Osteoblast (primary cell): ENCODE data around the gene TMEM258. TPM values are rescaled to one million over a fixed set of nuclear protein-coding genes. Genes with fewer than 3 reads are reported as not detected.

Source experiments
- DNase-seq: peaks from one replicate; pipeline ENCODE4 v3.0.0; 2011; ENCODE audit warnings: low spot score, mixed read lengths; ENCODE audit not compliant: insufficient read length; ENCODE audit errors: missing footprints
- H2AFZ ChIP-seq: 2 replicates; pipeline ENCODE4 v1.6.0; 2011; ENCODE audit warnings: mild to moderate bottlenecking, low read length
- H3K27ac ChIP-seq: 2 replicates; pipeline ENCODE4 v1.5.1; 2011; ENCODE audit warnings: mild to moderate bottlenecking, low read depth, low read length, moderate library complexity
- H3K27me3 ChIP-seq: 2 replicates; pipeline ENCODE4 v1.6.0; 2012; ENCODE audit warnings: mild to moderate bottlenecking, control low read depth, inconsistent platforms, low read length, moderate library complexity; ENCODE audit not compliant: insufficient read depth
- H3K36me3 ChIP-seq: 2 replicates; pipeline ENCODE4 v1.5.1; 2011; ENCODE audit warnings: mild to moderate bottlenecking, low read length, control low read depth, moderate library complexity; ENCODE audit not compliant: insufficient read depth
- H3K4me1 ChIP-seq: 2 replicates; pipeline ENCODE4 v1.5.1; 2011; ENCODE audit warnings: mild to moderate bottlenecking, low read length, control low read depth, moderate library complexity; ENCODE audit not compliant: insufficient read depth
- H3K4me2 ChIP-seq: 2 replicates; pipeline ENCODE4 v1.6.0; 2011; ENCODE audit warnings: mild to moderate bottlenecking, low read length; ENCODE audit not compliant: insufficient read depth
- H3K4me3 ChIP-seq: fragments of 200-600 bp; sonication (generic); 3 replicates; pipeline ENCODE4 v1.5.1; 2012; ENCODE audit warnings: mild to moderate bottlenecking, low read length, inconsistent platforms; ENCODE audit not compliant: insufficient read depth
- H3K79me2 ChIP-seq: 2 replicates; pipeline ENCODE4 v1.6.0; 2012; ENCODE audit warnings: mild to moderate bottlenecking, low read length, control low read depth, inconsistent platforms; ENCODE audit not compliant: insufficient read depth
- H3K9me3 ChIP-seq: 2 replicates; pipeline ENCODE4 v1.5.1; 2011; ENCODE audit warnings: low read depth, low read length, control low read depth
- H4K20me1 ChIP-seq: 2 replicates; pipeline ENCODE4 v1.6.0; 2012; ENCODE audit warnings: mild to moderate bottlenecking, low read length, control low read depth; ENCODE audit not compliant: insufficient read depth
- CTCF ChIP-seq: IDR thresholded peaks from 2 replicates; pipeline ENCODE4 v1.5.1; 2011; ENCODE audit warnings: mild to moderate bottlenecking, low read depth, low read length, moderate library complexity; ENCODE audit errors: extremely low read depth
- total RNA-seq: library from RNA; depleted of rRNA; stranded (reverse); fragments of >200 nt; gene quantifications from 2 replicates; pipeline ENCODE4 v1.2.3, GENCODE V29; 2012

Gene TMEM258
- total RNA-seq, 1 donor: 63.3 TPM

GRCh38 chr11:61793083-61793828, 857 bp upstream of the TMEM258 start:
- Histone ChIP-seq H3K4me1 (peaks cover 11% of the 10 kb centered on the region), H3K36me3 (peaks cover 31% of the 10 kb centered on the region), H4K20me1 (peaks cover 6% of the 10 kb centered on the region), H3K9me3 (no peaks in the 10 kb centered on the region), H3K27me3 (no peaks in the 10 kb centered on the region), H3K79me2 (peaks cover 80% of the 10 kb centered on the region), H2AFZ (peak overlapping the region; percentile 96), H3K27ac (peak overlapping the region; percentile 99), H3K4me2 (peak overlapping the region; percentile 91), H3K4me3 (peak overlapping the region; percentile 91)
- TF ChIP-seq CTCF: no peak
- DNase-seq: peak; percentile 74

GRCh38 chr11:61791737-61792309, 576 bp downstream of the TMEM258 start:
- peak overlapping the region; percentile 91 for H3K4me3 ChIP-seq
- peak overlapping the region; percentile 99 for H3K27ac ChIP-seq
- H3K4me1 ChIP-seq: peaks cover 11% of the 10 kb centered on the region
- H3K27me3 ChIP-seq: no peaks in the 10 kb centered on the region
- no peaks in the 10 kb centered on the region for H3K9me3 ChIP-seq
- peaks cover 45% of the 10 kb centered on the region for H3K36me3 ChIP-seq
- peaks cover 11% of the 10 kb centered on the region for H4K20me1 ChIP-seq
- no peak for TF ChIP-seq CTCF
- H2AFZ ChIP-seq: peak overlapping the region; percentile 96
- peak; percentile 95 for DNase-seq
- peaks cover 71% of the 10 kb centered on the region for H3K79me2 ChIP-seq
- H3K4me2 ChIP-seq: peak overlapping the region; percentile 91

GRCh38 chr11:61787928-61788491, 4.4 kb downstream of the TMEM258 start:
- Histone ChIP-seq H4K20me1 (peaks cover 11% of the 10 kb centered on the region), H3K9me3 (no peaks in the 10 kb centered on the region), H3K27ac (no peak overlapping the region), H2AFZ (no peak overlapping the region), H3K79me2 (peaks cover 34% of the 10 kb centered on the region), H3K4me3 (no peak overlapping the region), H3K4me1 (peaks cover 5% of the 10 kb centered on the region), H3K27me3 (no peaks in the 10 kb centered on the region), H3K36me3 (peaks cover 52% of the 10 kb centered on the region), H3K4me2 (no peak overlapping the region)
- peak; percentile 85 for DNase-seq
- TF ChIP-seq CTCF: peak; percentile 56

GRCh38 chr11:61785837-61786402, 6.5 kb downstream of the TMEM258 start:
- no peak for DNase-seq
- H3K4me2 ChIP-seq: no peak overlapping the region
- peaks cover 11% of the 10 kb centered on the region for H4K20me1 ChIP-seq
- no peak for TF ChIP-seq CTCF
- no peaks in the 10 kb centered on the region for H3K27me3 ChIP-seq
- no peaks in the 10 kb centered on the region for H3K4me1 ChIP-seq
- H2AFZ ChIP-seq: no peak overlapping the region
- no peak overlapping the region for H3K27ac ChIP-seq
- no peak overlapping the region for H3K4me3 ChIP-seq
- H3K79me2 ChIP-seq: peaks cover 14% of the 10 kb centered on the region
- H3K9me3 ChIP-seq: no peaks in the 10 kb centered on the region
- peaks cover 52% of the 10 kb centered on the region for H3K36me3 ChIP-seq
